Suprapubic skin (tissue), 4 donors: ENCODE measurements around the gene EVA1C. TPM values are rescaled to one million over a fixed set of nuclear protein-coding genes. Genes with fewer than 3 reads are reported as not detected.

ENCODE experiments used
- DNase-seq, 2 donors: peaks; one replicate each; pipeline ENCODE4 v3.0.0-alpha.2; 2019; ENCODE audit warnings: low spot score in 2 of 2
- H3K27ac ChIP-seq: fragments of 200-600 bp; sonication (generic); one replicate; pipeline ENCODE4 v1.5.1; 2019
- H3K27me3 ChIP-seq: fragments of 200-600 bp; sonication (generic); one replicate; pipeline ENCODE4 v1.5.1; 2019
- H3K36me3 ChIP-seq: fragments of 200-600 bp; sonication (generic); one replicate; pipeline ENCODE4 v1.5.1; 2019
- H3K4me1 ChIP-seq: fragments of 200-600 bp; sonication (generic); one replicate; pipeline ENCODE4 v1.5.1; 2019
- H3K4me3 ChIP-seq: fragments of 200-600 bp; sonication (generic); one replicate; pipeline ENCODE4 v1.5.1; 2019; ENCODE audit warnings: mild to moderate bottlenecking
- H3K9me3 ChIP-seq: fragments of 200-600 bp; sonication (generic); one replicate; pipeline ENCODE4 v1.5.1; 2019
- EP300 ChIP-seq: sonication (generic); formaldehyde crosslinking; IDR thresholded peaks from one replicate; pipeline ENCODE4 v1.6.1; 2017; ENCODE audit warnings: antibody characterized with exemption
- POLR2A ChIP-seq, 2 donors: fragments of 450-650 bp; IDR thresholded peaks; one replicate each; pipeline ENCODE4 v1.6.1; 2017; ENCODE audit warnings: antibody characterized with exemption in 2 of 2, mild to moderate bottlenecking in 2 of 2, moderate library complexity in 2 of 2
- POLR2AphosphoS5 ChIP-seq, 3 donors: sonication (generic); formaldehyde crosslinking; IDR thresholded peaks; one replicate each; pipeline ENCODE4 v1.6.1; 2017; ENCODE audit warnings: antibody characterized with exemption in 3 of 3
- WGBS: methylation state at CpG from one replicate; pipeline ENCODE4 v1.1.5; 2018; 5-methylcytosine and 5-hydroxymethylcytosine counted together
- total RNA-seq, 4 donors: library from RNA; depleted of rRNA; stranded (reverse); fragments of >200 nt; gene quantifications; one replicate each; pipeline ENCODE4 v1.1.0, GENCODE V29; 2016
- TF ChIP-seq, protein P1 (sequence below), 2 donors: fragments of 200-600 bp in 1 of 2; fragments of 450-650 bp in 1 of 2; sonication (generic) in 1 of 2; IDR thresholded peaks; one replicate each; pipeline ENCODE4 v1.5.1; 2016 to 2019; ENCODE audit warnings: antibody characterized with exemption in 2 of 2, mild to moderate bottlenecking in 1 of 2, moderate library complexity in 1 of 2

EVA1C gene
- total RNA-seq, 4 donors from 2014 or later, result 57.1 to 98.6 (median 63.2) TPM

DNA sequence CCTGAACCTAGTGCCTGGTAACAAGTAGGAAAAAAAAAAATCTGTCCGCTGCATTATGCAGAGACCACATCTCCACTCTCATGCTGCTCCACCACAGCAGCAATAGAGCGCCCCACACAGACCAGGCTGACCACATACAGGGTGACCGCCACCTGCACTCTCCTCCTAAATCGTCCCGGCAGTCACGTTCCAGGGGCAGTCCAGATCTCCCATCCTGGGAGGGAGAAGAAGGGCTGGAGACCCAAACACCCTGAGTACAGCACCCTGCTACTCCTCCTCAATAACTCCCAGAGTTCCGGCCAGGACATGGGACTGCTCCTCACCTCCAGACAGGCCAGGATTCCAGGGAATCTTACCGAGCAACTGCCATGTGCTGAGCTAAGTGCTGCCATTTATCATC is 35.0 kb upstream of the EVA1C start:
- WGBS, result 97% methylated on average over 8 of the region's 8 CpGs
- peak in 1 of 2 donors; percentile 24 for DNase-seq
- TF ChIP-seq, protein P1, sequence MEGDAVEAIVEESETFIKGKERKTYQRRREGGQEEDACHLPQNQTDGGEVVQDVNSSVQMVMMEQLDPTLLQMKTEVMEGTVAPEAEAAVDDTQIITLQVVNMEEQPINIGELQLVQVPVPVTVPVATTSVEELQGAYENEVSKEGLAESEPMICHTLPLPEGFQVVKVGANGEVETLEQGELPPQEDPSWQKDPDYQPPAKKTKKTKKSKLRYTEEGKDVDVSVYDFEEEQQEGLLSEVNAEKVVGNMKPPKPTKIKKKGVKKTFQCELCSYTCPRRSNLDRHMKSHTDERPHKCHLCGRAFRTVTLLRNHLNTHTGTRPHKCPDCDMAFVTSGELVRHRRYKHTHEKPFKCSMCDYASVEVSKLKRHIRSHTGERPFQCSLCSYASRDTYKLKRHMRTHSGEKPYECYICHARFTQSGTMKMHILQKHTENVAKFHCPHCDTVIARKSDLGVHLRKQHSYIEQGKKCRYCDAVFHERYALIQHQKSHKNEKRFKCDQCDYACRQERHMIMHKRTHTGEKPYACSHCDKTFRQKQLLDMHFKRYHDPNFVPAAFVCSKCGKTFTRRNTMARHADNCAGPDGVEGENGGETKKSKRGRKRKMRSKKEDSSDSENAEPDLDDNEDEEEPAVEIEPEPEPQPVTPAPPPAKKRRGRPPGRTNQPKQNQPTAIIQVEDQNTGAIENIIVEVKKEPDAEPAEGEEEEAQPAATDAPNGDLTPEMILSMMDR (IDR thresholded peaks at IDR 0.05), result no peak
- no peak for TF ChIP-seq POLR2AphosphoS5 (IDR thresholded peaks at IDR 0.05)
- TF ChIP-seq POLR2A (IDR thresholded peaks at IDR 0.05), result no peak
- no peak for TF ChIP-seq EP300
- no peaks in the 10 kb centered on the region for H3K9me3 ChIP-seq
- no peak overlapping the region for H3K4me3 ChIP-seq
- peaks cover 6% of the 10 kb centered on the region for H3K4me1 ChIP-seq
- peaks cover 51% of the 10 kb centered on the region for H3K36me3 ChIP-seq
- H3K27ac ChIP-seq, result no peak overlapping the region
- H3K27me3 ChIP-seq, result no peaks in the 10 kb centered on the region

DNA sequence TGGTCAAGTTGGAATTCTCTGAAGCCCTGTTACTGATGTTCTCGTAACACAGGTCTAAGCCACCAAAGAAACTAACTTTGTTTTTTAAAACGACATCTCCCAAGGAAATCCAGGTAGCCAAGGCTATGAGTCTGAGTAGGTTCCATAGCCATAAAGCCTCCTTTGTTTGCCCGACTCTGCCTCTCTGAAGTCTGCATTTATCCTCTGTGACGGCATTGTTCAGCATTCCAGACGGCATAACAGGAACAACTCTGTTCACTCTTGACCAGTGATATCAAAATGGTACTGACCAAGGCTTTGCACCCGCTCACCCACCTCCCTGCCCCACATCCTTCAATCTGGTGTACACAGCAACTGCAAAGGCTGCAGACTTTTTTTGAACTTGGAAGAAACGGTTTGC is 34.5 kb upstream of the EVA1C start:
- TF ChIP-seq POLR2AphosphoS5 (IDR thresholded peaks at IDR 0.05), result no peak
- no peak for TF ChIP-seq POLR2A (IDR thresholded peaks at IDR 0.05)
- TF ChIP-seq, protein P1 (IDR thresholded peaks at IDR 0.05), result no peak
- no peaks in the 10 kb centered on the region for H3K27me3 ChIP-seq
- WGBS, result 93% methylated on average over 7 of the region's 7 CpGs
- peaks cover 1% of the 10 kb centered on the region for H3K4me1 ChIP-seq
- peak in 1 of 2 donors; percentile 8 for DNase-seq
- H3K4me3 ChIP-seq, result no peak overlapping the region
- peaks cover 55% of the 10 kb centered on the region for H3K36me3 ChIP-seq
- H3K9me3 ChIP-seq, result no peaks in the 10 kb centered on the region
- no peak overlapping the region for H3K27ac ChIP-seq

DNA sequence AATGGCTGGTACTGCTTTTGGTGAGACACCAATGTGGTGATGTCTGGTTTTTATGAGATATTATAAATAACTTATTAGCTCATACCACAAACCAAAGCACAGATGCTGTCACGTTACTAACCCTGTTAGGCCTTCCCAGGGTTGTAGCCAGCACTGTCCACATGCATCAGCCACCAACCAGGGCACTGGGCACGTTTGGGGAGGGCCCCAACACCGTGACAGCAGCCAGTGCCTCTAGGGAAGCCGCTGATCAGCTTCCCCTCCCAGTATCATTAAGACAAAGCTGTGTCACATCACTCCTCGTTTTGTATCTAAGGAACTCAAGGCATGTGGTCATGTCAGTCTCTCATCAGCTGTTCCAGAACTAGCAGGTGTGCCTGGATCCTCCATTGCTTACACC is 33.5 kb upstream of the EVA1C start:
- Histone ChIP-seq H3K4me3 (no peak overlapping the region), H3K4me1 (no peaks in the 10 kb centered on the region), H3K27ac (no peak overlapping the region), H3K36me3 (peaks cover 65% of the 10 kb centered on the region), H3K9me3 (no peaks in the 10 kb centered on the region), H3K27me3 (no peaks in the 10 kb centered on the region)
- TF ChIP-seq, protein P1 (IDR thresholded peaks at IDR 0.05), result no peak
- TF ChIP-seq POLR2A (IDR thresholded peaks at IDR 0.05) (no peak), EP300 (no peak), POLR2AphosphoS5 (IDR thresholded peaks at IDR 0.05) (no peak)
- WGBS, result 61% methylated on average over 5 of the region's 5 CpGs
- DNase-seq, result peak in 1 of 2 donors; percentile 42

DNA sequence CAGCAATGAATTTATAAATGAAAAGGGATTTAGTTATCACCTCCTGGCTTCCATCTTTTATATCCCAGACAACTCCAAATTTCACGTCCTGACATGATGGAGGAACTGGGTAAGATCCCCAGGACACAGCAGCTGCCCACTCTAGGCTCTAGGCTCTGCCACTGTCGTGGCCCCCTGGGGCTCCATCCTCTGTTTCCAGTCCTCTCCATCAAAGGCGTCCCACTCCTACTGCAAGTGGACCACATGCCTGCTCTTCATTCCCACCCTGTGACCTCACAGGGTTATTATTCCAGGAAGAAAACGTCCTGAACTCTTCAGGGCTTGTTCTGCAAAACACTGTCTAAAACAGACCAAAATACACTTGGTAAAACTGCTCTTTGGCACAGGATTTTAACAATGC is 31.6 kb upstream of the EVA1C start:
- no peaks in the 10 kb centered on the region for H3K4me1 ChIP-seq
- H3K27me3 ChIP-seq, result no peaks in the 10 kb centered on the region
- peak in 1 of 2 donors; percentile 26 for DNase-seq
- H3K4me3 ChIP-seq, result no peak overlapping the region
- 75% methylated on average over 4 of the region's 4 CpGs for WGBS
- no peaks in the 10 kb centered on the region for H3K9me3 ChIP-seq
- no peak overlapping the region for H3K27ac ChIP-seq
- TF ChIP-seq POLR2A (IDR thresholded peaks at IDR 0.05) (no peak), EP300 (peak; percentile 43), POLR2AphosphoS5 (IDR thresholded peaks at IDR 0.05) (no peak)
- TF ChIP-seq, protein P1 (IDR thresholded peaks at IDR 0.05), result no peak
- H3K36me3 ChIP-seq, result peaks cover 65% of the 10 kb centered on the region

DNA sequence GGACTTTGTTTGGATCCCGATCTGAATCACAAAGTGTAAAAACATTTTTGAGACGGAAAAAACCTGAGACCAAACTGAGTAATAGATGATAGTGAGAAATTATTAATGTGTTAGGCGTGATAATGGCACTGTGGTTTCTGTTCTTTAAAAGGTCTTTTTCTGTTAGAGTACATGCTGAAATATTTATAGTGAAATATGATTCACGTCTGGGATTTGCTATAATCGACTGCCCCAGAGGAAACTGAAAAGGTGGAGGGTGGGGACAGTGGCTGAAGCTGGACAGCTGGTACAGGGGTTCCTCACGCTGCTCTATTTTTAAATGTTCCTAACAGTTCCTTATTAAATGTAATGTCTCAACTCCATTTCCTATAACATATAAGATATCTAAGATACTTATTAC is 30.9 kb upstream of the EVA1C start:
- Histone ChIP-seq H3K4me3 (no peak overlapping the region), H3K27me3 (no peaks in the 10 kb centered on the region), H3K36me3 (peaks cover 65% of the 10 kb centered on the region), H3K9me3 (no peaks in the 10 kb centered on the region), H3K27ac (no peak overlapping the region), H3K4me1 (no peaks in the 10 kb centered on the region)
- 84% methylated on average over 6 of the region's 6 CpGs for WGBS
- no peak for TF ChIP-seq POLR2A (IDR thresholded peaks at IDR 0.05)
- TF ChIP-seq POLR2AphosphoS5 (IDR thresholded peaks at IDR 0.05), result no peak
- TF ChIP-seq, protein P1 (IDR thresholded peaks at IDR 0.05), result no peak
- TF ChIP-seq EP300, result no peak
- no peak for DNase-seq
